ENCODE data around the gene ZBTB7C. TPM values are rescaled to one million over a fixed set of nuclear protein-coding genes. Genes with fewer than 3 reads are reported as not detected.

Gene ZBTB7C
- total RNA-seq, 6 experiments from 2014 or later, result not detected

DNA sequence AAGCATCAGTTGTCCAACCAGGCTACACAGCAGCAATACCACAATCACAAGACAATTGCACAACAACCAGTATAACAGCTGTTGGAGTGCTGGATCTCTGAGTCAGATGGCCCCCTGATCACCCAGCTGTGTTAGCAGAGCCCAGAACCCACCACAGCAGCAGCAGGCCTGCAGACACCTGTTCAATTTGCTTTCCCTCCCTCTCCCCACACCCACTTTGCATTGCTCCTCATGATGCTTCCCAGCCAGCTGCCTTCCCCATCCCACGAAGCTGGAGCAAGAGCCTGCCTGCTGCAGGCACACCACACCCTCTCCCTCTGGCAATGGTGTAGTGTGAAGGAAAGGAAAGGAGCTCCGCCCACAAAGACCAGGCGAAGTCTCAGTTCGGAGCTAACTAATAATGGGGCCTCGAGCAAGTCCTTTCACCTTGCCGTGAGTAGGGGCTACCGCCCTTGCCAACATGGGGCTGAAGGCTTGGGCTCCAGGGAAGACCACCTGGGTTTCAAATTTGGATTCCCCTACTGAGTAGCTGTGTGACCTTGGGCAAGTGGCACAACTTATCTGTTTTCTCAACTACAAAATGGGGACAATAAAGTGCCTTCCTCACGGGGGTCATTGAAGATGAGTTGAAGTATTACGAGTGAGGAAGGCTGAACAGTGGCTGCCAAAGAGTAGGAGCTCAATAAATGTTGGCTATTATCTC, 19.4 kb upstream of the ZBTB7C start:
- Mint-ChIP-seq H3K27me3 (ENCODE audit: insufficient read depth) (peaks cover 36% of the 10 kb centered on the region), H3K4me1 (ENCODE audit: low read depth) (no peaks in the 10 kb centered on the region), H3K9me3 (no peaks in the 10 kb centered on the region), H3K4me3 (no peak overlapping the region), H3K36me3 (ENCODE audit: low read depth) (no peaks in the 10 kb centered on the region), H3K27ac (no peak overlapping the region)
- TF ChIP-seq, protein P1, sequence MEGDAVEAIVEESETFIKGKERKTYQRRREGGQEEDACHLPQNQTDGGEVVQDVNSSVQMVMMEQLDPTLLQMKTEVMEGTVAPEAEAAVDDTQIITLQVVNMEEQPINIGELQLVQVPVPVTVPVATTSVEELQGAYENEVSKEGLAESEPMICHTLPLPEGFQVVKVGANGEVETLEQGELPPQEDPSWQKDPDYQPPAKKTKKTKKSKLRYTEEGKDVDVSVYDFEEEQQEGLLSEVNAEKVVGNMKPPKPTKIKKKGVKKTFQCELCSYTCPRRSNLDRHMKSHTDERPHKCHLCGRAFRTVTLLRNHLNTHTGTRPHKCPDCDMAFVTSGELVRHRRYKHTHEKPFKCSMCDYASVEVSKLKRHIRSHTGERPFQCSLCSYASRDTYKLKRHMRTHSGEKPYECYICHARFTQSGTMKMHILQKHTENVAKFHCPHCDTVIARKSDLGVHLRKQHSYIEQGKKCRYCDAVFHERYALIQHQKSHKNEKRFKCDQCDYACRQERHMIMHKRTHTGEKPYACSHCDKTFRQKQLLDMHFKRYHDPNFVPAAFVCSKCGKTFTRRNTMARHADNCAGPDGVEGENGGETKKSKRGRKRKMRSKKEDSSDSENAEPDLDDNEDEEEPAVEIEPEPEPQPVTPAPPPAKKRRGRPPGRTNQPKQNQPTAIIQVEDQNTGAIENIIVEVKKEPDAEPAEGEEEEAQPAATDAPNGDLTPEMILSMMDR (IDR thresholded peaks at IDR 0.05), result no peak
- no peak for DNase-seq

DNA sequence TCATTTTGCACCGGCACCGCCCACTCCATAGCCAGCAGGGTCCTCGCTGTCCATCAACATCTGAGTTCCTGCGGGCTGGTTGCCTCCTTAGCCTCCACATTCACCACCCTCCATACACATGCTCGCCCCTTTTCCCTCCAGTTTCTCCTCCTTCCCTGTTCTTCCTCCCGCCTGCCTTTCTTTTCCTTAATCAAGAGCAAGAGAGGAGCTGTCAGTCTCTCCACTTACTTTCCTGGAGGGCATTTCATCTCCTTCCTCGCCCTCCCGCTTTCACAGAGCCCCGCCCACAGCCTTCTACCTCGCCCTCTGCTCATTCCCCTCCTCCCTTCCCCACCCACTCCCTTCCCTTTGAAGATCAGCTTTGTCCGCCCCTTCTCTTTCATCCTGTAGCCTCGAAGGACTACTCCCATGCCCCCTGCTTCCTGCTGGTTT, 13.8 kb upstream of the ZBTB7C start:
- Mint-ChIP-seq H3K4me1 (ENCODE audit: low read depth) (peaks cover under 1% of the 10 kb centered on the region; the same call in 1 of the 2 replicates), H3K27me3 (ENCODE audit: insufficient read depth) (peaks cover 34% of the 10 kb centered on the region), H3K27ac (no peak overlapping the region), H3K9me3 (no peaks in the 10 kb centered on the region), H3K36me3 (ENCODE audit: low read depth) (no peaks in the 10 kb centered on the region), H3K4me3 (no peak overlapping the region)
- TF ChIP-seq, protein P1 (IDR thresholded peaks at IDR 0.05), result no peak
- DNase-seq, result no peak

DNA sequence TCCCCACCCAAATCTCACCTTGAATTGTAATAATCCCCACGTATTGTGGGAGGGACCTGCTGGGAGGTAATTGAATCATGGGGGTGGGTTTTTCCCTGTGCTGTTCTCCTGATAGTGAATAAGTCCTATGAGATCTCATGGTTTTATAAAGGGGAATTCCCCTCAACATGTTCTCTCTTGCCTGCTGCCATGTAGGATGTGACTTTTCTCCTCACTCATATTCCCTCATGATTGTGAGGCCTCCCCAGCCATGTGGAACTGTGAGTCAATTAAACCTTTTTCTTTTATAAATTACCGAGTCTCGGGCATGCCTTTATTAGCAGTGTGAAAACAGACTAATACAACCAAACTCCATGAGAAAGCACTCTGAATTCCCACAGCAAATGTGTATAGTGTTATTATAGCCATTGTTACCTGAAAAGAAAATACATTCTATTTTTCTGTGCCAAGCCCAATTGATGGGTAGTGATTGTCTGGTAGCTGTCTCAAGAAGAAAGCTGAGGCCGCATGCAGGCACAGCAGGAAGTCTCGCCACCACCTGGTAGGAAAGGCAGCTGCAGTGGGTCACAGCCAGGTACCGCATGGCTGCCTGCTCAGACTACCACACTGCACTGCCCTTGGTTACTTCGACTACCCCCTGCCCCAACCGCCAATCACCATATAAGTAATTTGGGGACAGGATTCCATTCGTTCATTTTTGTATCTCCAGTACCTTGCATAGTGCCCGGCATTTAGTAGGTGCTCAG, 10.3 kb upstream of the ZBTB7C start:
- Mint-ChIP-seq H3K36me3 (ENCODE audit: low read depth) (no peaks in the 10 kb centered on the region), H3K27me3 (ENCODE audit: insufficient read depth) (peaks cover 38% of the 10 kb centered on the region), H3K27ac (no peak overlapping the region), H3K4me1 (ENCODE audit: low read depth) (peaks cover 5% of the 10 kb centered on the region; the same call in 1 of the 2 replicates), H3K9me3 (no peaks in the 10 kb centered on the region), H3K4me3 (no peak overlapping the region)
- DNase-seq, result no peak
- TF ChIP-seq, protein P1 (IDR thresholded peaks at IDR 0.05), result 0 out of 2 replicates have a peak, but pooled peaks have one; percentile 12

DNA sequence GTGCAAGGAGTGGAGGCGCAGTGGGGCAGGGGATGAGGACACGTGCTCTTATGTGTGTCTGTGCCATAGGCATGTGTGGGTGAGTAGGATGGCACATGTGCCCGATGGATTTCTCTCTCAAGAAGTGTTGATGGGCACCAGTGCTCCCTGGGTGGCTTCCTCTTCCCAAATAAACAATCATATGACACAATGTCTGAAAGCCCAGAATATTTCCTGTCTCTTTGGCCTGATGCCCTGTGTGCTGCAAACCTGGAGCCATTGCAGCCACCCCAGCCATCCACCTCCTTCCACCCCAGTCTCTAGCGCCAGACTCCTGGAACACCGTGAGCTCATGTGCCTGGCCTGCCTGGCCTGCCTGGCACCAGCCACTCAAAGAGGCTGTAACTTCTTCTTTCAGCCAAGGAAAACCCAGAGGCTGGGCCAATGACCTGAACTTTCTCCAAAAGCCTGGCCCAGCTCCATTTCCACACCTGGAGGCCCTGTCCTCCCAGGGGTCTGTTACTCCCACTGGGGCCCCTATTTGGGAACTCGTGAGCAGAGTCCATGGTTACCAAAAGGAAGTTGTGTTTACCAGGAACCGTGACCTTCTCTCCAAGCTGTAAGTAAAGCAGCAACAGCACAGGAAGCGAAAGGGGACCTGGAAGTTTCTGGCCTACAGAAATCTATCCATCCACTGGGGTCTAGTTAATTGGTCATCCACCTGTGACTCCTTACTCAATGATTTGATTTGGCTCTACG, 9.5 kb upstream of the ZBTB7C start:
- Mint-ChIP-seq H3K4me1 (ENCODE audit: low read depth) (peaks cover 5% of the 10 kb centered on the region; the same call in 1 of the 2 replicates), H3K27ac (no peak overlapping the region), H3K36me3 (ENCODE audit: low read depth) (no peaks in the 10 kb centered on the region), H3K4me3 (no peak overlapping the region), H3K27me3 (ENCODE audit: insufficient read depth) (peaks cover 32% of the 10 kb centered on the region), H3K9me3 (no peaks in the 10 kb centered on the region)
- DNase-seq, result no peak
- TF ChIP-seq, protein P1 (IDR thresholded peaks at IDR 0.05), result no peak

DNA sequence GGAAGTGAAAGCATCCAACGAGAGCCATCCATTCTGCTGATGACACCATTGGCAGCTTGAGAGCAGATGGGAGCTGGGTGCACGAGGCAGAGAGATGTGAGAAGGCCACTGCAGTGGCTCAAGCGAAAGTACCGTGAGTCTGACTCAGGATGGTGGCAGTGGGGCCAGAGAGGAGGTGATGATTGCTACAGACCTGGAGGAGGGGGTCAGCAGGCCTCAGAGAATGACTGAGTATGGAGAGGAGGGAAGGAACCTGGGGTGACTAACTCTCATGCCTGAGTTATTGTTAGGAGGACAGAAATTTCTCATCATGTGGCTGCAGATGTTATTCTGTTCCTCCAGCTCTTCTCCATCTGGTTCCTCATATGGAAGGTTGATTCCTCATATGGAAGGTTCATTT, 8.8 kb upstream of the ZBTB7C start:
- H3K36me3 Mint-ChIP-seq (ENCODE audit: low read depth), result no peaks in the 10 kb centered on the region
- H3K4me3 Mint-ChIP-seq, result no peak overlapping the region
- H3K27ac Mint-ChIP-seq, result no peak overlapping the region
- DNase-seq, result no peak
- TF ChIP-seq, protein P1 (IDR thresholded peaks at IDR 0.05), result no peak
- H3K27me3 Mint-ChIP-seq (ENCODE audit: insufficient read depth), result peaks cover 25% of the 10 kb centered on the region
- peaks cover 5% of the 10 kb centered on the region; the same call in 1 of the 2 replicates for H3K4me1 Mint-ChIP-seq (ENCODE audit: low read depth)
- no peaks in the 10 kb centered on the region for H3K9me3 Mint-ChIP-seq

Measured in HFFc6 (cell line).